GM12874 (cell line): Measurements from ENCODE around the gene RBMXL2.

ENCODE experiments used
- TF ChIP-seq, protein P1 (sequence below): IDR thresholded peaks from 2 replicates; pipeline ENCODE4 v1.5.1; 2011; ENCODE audit warnings: low read depth, mild to moderate bottlenecking, control low read depth, low read length, moderate library complexity; ENCODE audit not compliant: insufficient read depth

The RBMXL2 gene

DNA sequence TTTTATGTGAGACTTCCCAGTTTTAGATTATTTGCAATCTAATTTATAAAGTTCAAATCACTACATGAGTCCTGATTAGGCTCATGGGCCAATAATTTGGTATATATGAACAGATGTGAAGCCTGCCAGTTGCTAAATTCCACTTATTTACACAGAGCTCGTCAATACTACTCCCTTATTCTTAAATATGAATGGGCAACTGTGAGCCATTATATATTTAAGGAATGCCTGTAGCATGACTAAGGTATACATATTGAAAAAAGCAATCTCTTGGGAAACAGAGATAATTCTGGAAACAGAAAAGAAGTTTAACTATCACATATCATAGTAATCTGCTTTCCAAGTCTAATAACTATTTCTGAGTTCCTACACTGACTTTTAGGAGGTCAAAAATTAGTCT lies 27.0 kb downstream of the RBMXL2 start:
- TF ChIP-seq, protein P1, sequence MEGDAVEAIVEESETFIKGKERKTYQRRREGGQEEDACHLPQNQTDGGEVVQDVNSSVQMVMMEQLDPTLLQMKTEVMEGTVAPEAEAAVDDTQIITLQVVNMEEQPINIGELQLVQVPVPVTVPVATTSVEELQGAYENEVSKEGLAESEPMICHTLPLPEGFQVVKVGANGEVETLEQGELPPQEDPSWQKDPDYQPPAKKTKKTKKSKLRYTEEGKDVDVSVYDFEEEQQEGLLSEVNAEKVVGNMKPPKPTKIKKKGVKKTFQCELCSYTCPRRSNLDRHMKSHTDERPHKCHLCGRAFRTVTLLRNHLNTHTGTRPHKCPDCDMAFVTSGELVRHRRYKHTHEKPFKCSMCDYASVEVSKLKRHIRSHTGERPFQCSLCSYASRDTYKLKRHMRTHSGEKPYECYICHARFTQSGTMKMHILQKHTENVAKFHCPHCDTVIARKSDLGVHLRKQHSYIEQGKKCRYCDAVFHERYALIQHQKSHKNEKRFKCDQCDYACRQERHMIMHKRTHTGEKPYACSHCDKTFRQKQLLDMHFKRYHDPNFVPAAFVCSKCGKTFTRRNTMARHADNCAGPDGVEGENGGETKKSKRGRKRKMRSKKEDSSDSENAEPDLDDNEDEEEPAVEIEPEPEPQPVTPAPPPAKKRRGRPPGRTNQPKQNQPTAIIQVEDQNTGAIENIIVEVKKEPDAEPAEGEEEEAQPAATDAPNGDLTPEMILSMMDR = no peak

DNA sequence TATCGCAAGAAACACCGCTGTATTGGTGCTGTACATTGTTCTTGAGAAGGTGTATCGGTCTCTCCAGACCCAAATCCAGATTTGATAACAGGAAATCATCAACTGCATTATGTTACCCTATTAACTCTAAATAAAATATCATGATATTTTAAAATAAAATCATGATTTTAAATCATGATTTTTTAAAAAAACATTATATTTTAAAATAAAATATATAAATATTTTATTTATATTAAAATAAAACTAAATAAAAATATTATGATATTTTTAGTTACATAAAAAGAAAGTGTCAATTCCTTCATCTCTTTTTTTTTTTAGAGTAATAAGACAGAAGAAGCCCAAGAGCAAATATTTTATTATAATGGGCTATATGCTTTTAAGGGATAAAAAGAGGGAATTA lies 27.6 kb downstream of the RBMXL2 start:
- TF ChIP-seq, protein P1 = no peak

DNA sequence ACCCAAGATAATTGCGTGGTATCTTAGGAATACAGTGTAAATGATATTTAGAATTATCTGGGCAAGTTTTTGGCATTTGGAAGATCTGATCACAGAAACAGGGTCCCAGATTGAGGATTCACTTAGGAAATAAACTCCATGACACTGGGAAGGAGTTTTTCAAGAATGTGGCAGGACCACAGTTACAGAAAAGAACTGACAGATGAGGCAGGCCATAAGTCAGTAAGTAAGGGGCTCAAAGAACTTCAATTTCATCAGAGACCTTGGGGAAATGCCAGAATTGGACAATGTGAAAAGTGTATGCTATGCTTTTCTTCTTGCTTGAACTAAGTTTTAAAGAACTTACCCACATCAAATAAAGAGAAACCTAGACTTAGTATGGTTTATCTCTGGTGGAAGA lies 49.3 kb downstream of the RBMXL2 start:
- TF ChIP-seq, protein P1 = no peak
